AG08396 (cell line): ENCODE measurements around the gene CRYBA4.

Experiments used
- DNase-seq: peaks from one replicate; pipeline ENCODE4 v3.0.0; 2012; ENCODE audit warnings: low spot score, mixed read lengths

The CRYBA4 gene

GRCh38 chr22:26660961-26661578, 39.3 kb downstream of the CRYBA4 start:
- no peak for DNase-seq

- no peak for DNase-seq
Measured at GRCh38 chr22:26662160-26662559, 40.4 kb downstream of the CRYBA4 start.

- no peak for DNase-seq
Measured at GRCh38 chr22:26663374-26663923, 41.7 kb downstream of the CRYBA4 start.

- DNase-seq, result peak; percentile 52
Measured at GRCh38 chr22:26665813-26666231, 44.1 kb downstream of the CRYBA4 start.

GRCh38 chr22:26667140-26667539, 45.4 kb downstream of the CRYBA4 start:
- DNase-seq, result no peak

- peak; percentile 39 for DNase-seq
Measured at GRCh38 chr22:26669060-26669481, 47.3 kb downstream of the CRYBA4 start.

GRCh38 chr22:26670459-26670858, 48.7 kb downstream of the CRYBA4 start:
- no peak for DNase-seq

- no peak for DNase-seq
Measured at GRCh38 chr22:26671317-26672059, 49.7 kb downstream of the CRYBA4 start.

- DNase-seq, result no peak
Measured at GRCh38 chr22:26672060-26672471, 50.3 kb downstream of the CRYBA4 start.

- peak; percentile 86 for DNase-seq
Measured at GRCh38 chr22:26672590-26673468, 51.1 kb downstream of the CRYBA4 start.

GRCh38 chr22:26673486-26673885, 51.7 kb downstream of the CRYBA4 start:
- no peak for DNase-seq

GRCh38 chr22:26674211-26675190, 52.7 kb downstream of the CRYBA4 start:
- DNase-seq, result no peak

- DNase-seq, result no peak
Measured at GRCh38 chr22:26675687-26676268, 54.0 kb downstream of the CRYBA4 start.

- DNase-seq, result no peak
Measured at GRCh38 chr22:26677217-26677616, 55.5 kb downstream of the CRYBA4 start.

- peak; percentile 79 for DNase-seq
Measured at GRCh38 chr22:26679003-26679629, 57.4 kb downstream of the CRYBA4 start.
